Measurements from ENCODE around the gene BTRC. TPM values are rescaled to one million over a fixed set of nuclear protein-coding genes. Genes with fewer than 3 reads are reported as not detected.

Gene BTRC
- total RNA-seq, 1 donor from 2014 or later = 9.9 TPM

- no peak for DNase-seq (ENCODE audit: low spot score)
These were observed 213.4 kb downstream of the BTRC start for GRCh38 chr10:101567165-101568006.

- no peak for DNase-seq (ENCODE audit: low spot score)
These were observed 214.2 kb downstream of the BTRC start for GRCh38 chr10:101568054-101568745.

GRCh38 chr10:101569323-101569621 is 215.3 kb downstream of the BTRC start:
- DNase-seq (ENCODE audit: low spot score) = no peak

- peak; percentile 69 for DNase-seq (ENCODE audit: low spot score)
These were observed 215.9 kb downstream of the BTRC start for GRCh38 chr10:101569622-101570427.

GRCh38 chr10:101570428-101571270 is 216.7 kb downstream of the BTRC start:
- no peak for DNase-seq (ENCODE audit: low spot score)

- no peak for DNase-seq (ENCODE audit: low spot score)
These were observed 217.4 kb downstream of the BTRC start for GRCh38 chr10:101571271-101571925.

- no peak for DNase-seq (ENCODE audit: low spot score)
These were observed 218.2 kb downstream of the BTRC start for GRCh38 chr10:101572126-101572525.

GRCh38 chr10:101572785-101573184 is 218.8 kb downstream of the BTRC start:
- DNase-seq (ENCODE audit: low spot score) = no peak

GRCh38 chr10:101573885-101574753 is 220.2 kb downstream of the BTRC start:
- no peak for DNase-seq (ENCODE audit: low spot score)

- DNase-seq (ENCODE audit: low spot score) = no peak
These were observed 221.1 kb downstream of the BTRC start for GRCh38 chr10:101575091-101575490.

GRCh38 chr10:101575580-101576210 is 221.7 kb downstream of the BTRC start:
- no peak for DNase-seq (ENCODE audit: low spot score)

GRCh38 chr10:101576211-101576863 is 222.4 kb downstream of the BTRC start:
- DNase-seq (ENCODE audit: low spot score) = no peak

GRCh38 chr10:101577121-101577871 is 223.3 kb downstream of the BTRC start:
- no peak for DNase-seq (ENCODE audit: low spot score)

GRCh38 chr10:101578192-101578591 is 224.2 kb downstream of the BTRC start:
- no peak for DNase-seq (ENCODE audit: low spot score)

- no peak for DNase-seq (ENCODE audit: low spot score)
These were observed 225.0 kb downstream of the BTRC start for GRCh38 chr10:101578803-101579515.

- DNase-seq (ENCODE audit: low spot score) = no peak
These were observed 225.5 kb downstream of the BTRC start for GRCh38 chr10:101579516-101579870.

All from umbilical cord (tissue), 2 donors.